Myocyte (in vitro differentiated cells): Measurements from ENCODE around the gene EIF2B5. TPM values are rescaled to one million over a fixed set of nuclear protein-coding genes. Genes with fewer than 3 reads are reported as not detected.

Source experiments
- DNase-seq: peaks from one replicate; pipeline ENCODE4 v3.0.0-alpha.2; 2012; ENCODE audit warnings: low read depth
- total RNA-seq: library from RNA; depleted of rRNA; stranded (reverse); fragments of >200 nt; gene quantifications from 2 replicates; pipeline ENCODE4 v1.2.3, GENCODE V29; 2014

The EIF2B5 gene
- total RNA-seq, 1 donor from 2014 or later: 53.7 TPM

DNA sequence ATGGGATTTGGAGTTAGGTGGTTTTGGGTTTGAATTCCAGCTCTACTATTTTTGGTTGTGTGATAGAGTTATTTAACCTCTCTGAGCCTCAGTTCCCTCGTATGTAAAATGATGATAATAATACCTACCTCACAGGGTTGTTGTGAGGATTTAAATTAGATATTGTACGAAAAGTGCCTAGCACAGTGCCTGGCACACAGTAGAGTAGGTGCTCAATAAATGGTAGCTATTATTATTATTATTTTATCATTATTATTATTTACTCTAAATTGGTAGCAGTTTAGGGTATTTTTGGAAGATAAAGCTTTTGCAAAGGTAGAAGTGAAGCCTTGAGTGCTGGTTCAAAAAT lies 38.2 kb downstream of the EIF2B5 start:
- DNase-seq: no peak

DNA sequence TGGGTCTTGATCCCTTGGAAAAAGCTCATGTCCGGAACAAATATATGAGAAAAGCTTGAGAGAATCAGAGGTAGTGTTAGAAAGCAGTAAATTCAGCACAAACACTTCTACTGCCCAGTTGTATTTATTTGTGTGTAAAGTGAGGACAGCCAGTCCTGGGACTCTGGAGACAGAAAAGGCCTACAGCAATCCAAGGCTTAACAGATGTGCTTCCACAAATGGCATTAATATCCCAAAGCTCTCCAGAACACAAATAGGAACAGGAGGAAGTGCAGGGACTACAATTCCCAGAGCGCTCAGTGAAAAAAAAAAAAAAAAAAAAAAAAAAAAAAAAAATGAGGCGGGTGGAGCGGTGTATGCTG lies 39.1 kb downstream of the EIF2B5 start:
- DNase-seq: no peak

DNA sequence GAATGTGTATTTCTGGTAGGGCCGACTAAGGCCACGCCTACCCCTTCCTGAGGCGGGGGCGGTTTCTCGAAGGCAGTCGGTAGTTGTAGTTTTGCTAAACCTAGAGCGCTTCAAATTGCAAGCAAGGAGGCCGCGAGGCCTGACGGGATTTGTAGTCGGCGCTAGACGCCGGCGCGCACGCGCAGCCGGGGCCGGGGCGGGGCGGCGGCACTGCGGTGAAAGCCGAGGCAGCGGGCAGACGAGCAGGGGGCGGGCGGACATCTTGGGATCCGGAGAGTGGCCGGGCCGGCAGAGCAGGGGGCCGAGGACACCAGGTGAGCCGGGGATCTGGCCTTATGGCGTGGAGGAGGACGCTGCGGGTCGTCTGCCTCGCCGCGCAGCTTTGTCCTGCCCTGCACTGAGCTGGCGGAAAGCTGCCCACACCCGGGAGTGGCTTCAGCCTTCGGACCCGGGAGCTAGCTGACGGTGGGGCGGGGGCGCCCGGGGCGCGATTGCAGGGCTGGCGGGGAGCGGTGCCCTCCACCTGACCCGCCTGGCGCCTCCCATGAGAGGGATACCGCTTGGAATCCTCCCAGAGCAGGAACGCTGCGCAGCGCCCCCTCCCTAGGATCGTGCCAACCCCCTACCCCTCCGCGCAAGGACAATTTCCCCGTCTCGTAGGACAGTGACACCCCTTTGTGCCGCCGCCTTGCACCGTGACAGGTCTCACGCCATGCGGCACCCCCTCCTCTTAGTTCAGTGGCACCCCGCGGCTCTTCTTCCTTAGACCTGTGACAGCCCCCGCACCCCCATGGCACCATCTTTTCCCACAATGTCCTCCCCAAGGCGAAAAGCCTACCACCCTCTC lies 39.7 kb downstream of the EIF2B5 start, which contains the start of gene AP2M1:
Gene AP2M1, plus strand, starts transcription at position 210 of the 847 bp plus-strand sequence. CDS start 2,139 bp downstream, outside the sequence.
- peak; percentile 99 for DNase-seq

DNA sequence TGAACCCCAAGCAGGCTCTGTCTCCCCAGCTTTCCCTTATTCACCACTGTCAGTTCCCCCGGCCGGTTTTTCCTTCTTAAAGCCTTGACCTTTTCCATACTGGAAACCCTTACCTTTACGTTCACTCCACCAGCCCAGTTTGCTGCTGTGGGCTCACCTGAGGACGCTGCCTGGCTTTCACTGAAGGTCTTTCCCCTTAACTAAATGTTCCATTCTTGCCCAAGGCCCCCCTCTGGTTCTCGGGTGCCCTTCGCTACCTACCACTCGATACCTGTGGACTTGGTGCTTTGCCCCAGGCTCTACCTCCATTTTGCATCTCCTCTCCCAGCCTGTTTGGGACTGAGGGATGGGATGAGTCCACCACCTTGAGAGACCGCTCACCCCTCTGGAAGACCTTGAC lies 40.3 kb downstream of the EIF2B5 start:
- DNase-seq: no peak

DNA sequence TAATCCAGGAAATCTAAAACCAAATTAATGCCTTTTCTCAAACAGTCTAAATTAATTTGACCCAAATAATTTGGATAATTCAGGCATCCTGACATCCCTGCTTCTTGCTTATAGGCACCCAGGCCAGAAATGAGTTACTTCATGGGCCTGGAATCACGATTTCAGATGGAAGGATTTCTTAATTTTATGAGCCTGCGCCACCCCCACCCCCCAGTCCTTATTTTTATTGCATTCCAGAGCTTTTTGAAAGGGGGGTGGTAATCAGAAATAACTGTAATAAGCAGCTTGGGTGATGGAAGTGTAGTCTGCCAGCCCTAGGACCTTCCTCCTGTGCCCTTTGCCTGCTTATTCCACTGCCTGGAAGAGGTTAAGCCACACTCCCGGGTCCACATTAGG lies 40.8 kb downstream of the EIF2B5 start:
- no peak for DNase-seq

DNA sequence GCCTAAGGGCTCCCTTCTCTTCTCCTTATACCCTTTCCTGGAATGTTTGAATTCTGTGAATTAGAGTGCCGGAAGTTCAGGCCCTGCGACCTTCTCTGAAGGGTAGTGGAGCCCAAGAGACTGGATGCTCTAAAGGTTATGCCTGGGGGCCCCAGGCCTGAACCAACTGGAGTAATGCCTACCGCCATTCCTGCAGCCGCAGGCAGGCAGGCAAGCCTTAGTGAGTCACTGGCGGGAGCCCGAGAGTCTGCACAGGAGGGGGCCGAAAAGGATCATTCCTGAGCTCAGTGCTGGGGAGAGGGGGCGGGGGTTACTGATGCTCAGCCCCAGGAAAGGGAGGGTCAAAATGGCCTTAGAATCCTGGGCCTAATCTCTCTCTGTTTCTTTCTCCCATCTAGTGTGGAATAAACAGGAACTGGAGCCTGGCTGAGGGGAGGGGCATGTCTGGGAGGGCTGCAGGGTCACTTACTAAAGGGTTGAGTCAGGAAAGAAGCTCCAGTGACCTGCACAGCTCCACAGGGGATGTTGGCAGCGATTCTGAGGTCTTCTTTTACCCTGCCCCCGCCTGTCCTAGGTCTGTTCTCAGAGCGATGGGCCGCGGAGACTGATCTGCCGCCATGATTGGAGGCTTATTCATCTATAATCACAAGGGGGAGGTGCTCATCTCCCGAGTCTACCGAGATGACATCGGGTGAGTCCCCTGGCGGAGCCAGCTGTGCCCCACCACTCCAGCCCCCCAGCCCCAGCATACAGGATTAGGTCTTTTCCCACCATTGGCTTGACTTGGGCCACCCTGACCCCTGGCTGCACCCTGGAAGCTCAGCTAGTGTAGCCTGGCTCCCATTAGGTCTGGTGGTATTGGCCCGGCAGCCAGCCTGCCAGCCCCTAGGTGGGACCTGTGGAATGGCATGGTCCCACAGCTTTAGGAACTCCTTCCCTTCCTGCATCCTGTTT lies 41.5 kb downstream of the EIF2B5 start:
- DNase-seq: peak; percentile 92

DNA sequence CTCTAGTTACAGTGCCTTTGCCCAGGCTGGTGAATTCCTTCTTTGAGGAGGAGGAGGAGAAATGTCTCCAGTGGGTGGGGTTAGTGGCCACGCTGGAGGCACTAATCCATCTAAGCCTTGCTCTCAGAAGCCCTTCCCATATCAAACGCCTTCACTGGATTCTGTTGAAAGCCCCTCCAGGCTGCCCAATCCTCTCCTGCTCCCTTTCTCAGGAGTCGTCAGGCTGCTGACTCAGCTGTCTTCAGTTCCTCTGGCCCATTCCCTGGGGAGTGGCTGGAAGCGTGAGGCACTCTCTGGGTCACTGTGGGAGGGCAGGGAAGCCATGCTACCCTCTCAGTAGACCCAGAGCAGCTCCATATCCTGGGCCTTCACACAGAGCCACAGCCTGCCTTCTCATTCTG lies 42.2 kb downstream of the EIF2B5 start:
- DNase-seq: peak; percentile 55

DNA sequence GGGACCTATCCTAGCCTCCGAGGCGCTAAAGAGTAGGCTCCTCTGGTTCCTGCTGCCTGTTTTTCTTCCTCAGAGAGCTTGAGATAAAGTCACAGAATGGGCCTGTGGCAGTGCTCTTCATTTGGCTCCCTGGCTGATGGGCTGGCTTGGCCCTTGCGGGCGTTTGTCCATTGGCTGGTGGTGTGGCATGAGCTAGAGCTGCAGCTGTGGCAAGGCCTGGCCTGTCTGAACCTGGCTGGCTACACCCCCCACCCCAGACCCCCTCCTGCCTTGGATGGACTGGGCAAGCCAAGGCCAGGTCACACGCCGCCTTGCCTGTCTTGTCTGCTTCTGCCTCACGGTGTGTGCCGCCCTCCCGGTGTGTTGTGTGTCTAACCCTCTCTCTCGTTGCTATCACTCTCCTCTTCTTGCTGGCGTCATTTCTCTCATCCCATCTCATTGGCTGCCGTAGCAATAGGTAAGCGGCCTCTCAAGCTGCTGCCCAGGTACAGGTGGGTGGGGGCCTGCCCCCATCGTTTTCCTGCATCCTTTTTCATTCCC lies 42.7 kb downstream of the EIF2B5 start:
- DNase-seq: no peak

DNA sequence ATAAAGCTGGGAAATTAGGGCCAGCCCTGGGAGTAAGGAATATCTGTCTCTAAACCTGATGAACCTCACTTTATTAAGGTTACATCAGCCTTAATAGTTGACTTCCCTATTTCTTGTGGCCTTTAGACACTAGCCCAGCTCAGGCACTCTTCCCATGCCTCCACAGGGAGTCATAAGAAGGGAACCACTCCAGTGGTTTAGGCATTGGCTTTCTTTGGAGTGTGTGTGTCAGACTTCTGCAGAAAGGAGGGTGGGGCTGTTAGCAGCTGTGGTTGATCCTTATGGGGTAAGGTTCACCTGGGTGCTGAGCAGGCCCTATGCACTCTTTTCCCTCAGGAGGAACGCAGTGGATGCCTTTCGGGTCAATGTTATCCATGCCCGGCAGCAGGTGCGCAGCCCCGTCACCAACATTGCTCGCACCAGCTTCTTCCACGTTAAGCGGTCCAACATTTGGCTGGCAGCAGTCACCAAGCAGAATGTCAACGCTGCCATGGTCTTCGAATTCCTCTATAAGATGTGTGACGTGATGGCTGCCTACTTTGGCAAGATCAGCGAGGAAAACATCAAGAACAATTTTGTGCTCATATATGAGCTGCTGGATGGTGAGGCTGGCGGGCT lies 43.5 kb downstream of the EIF2B5 start:
- peak; percentile 64 for DNase-seq

DNA sequence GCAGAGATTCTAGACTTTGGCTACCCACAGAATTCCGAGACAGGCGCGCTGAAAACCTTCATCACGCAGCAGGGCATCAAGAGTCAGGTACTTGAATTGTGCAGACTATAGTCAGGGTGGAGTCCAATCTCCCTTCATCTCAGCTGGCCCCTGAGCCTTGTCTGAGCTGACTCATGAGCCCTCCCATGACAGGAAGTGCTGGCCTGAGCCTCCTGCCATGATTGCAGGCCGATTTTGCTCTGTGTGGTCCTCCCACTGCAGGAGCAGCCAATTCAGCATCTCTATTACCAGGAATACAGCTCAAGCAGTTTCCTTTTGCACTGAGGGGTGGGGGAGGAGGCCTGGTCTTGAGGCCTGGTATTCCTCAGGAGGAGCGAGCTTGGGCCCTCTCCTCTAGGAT lies 45.0 kb downstream of the EIF2B5 start:
- DNase-seq: no peak

DNA sequence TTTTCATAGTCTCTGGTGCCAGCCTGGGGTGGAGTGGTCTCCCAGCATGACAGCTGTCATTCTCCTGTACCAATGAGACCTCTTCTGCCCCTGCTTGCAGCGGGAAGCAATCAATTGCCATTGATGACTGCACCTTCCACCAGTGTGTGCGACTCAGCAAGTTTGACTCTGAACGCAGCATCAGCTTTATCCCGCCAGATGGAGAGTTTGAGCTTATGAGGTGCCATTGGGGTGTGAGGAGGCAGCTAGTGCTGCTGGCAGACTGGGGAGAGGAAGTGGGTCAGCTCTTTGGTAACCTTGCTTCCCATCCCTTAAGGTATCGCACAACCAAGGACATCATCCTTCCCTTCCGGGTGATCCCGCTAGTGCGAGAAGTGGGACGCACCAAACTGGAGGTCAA lies 46.4 kb downstream of the EIF2B5 start:
- no peak for DNase-seq

DNA sequence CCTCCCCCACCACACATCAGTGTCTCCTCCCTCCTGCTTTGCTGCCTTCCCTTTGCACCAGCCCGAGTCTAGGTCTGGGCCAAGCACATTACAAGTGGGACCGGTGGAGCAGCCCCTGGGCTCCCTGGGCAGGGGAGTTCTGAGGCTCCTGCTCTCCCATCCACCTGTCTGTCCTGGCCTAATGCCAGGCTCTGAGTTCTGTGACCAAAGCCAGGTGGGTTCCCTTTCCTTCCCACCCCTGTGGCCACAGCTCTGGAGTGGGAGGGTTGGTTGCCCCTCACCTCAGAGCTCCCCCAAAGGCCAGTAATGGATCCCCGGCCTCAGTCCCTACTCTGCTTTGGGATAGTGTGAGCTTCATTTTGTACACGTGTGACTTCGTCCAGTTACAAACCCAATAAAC lies 48.5 kb downstream of the EIF2B5 start:
- DNase-seq: no peak

DNA sequence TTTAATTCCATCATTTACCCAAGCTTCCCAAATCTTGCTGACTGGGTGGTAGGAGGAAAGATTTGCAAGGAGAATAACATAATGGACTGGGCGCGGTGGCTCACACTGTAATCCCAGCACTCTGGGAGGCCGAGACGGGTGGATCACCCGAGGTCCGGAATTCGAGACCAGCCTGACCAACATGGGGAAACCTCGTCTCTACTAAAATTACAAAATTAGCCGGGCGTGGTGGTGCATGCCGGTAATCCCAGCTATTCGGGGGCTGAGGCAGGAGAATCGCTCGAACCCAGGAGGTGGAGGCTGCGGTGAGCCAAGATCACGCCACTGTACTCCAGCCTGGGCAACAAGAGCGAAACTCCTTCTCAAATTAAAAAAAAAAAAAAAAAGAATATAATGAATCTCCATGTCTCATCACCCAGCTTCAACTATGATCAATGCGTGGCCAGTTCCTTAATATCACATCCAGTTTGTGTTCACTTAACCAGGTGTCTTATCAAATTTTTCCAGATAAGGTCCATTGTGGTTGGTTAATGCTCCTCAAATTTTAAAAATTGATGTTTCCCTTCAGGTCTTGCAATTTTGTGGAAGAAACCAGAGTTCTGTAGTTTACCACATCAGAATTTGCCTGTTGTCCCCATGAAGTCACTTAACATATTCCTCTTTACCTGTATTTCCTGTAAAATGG lies 49.5 kb downstream of the EIF2B5 start:
- no peak for DNase-seq

DNA sequence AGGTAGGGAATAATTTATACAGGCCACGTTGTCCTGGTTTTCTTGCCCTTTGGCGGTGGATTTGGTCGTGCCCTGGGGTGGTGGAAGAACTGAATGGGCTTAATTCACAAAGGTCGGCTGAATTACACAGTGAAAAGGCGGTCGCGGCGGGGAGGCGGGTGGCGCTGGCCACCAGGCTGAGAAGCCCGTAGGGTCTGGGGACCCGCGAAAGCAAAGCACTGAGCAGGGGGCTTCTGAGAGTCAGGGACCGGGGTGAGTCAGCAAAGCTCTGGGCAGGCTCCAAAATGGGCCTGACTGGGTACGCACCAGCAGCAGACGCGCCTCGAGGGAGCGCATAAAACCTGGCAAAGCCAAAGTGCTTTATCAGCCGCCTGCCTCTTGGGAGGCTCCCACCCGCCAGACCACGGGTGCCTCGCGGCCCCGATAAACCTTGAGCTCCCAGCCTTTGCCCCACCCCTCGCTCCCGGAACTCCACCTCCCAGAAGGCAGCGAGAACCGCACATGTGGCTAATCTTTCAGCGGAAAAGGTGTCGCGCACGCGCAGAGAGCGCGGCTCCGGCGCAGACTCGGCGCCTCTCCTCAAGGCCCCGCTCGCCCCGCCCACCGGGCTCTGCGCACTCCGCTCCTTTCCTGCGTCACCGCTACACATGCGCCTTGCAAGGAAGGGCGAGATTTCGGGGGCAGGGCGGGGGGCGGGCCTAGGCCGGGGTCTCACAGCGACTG lies 50.5 kb downstream of the EIF2B5 start:
- peak; percentile 99 for DNase-seq

DNA sequence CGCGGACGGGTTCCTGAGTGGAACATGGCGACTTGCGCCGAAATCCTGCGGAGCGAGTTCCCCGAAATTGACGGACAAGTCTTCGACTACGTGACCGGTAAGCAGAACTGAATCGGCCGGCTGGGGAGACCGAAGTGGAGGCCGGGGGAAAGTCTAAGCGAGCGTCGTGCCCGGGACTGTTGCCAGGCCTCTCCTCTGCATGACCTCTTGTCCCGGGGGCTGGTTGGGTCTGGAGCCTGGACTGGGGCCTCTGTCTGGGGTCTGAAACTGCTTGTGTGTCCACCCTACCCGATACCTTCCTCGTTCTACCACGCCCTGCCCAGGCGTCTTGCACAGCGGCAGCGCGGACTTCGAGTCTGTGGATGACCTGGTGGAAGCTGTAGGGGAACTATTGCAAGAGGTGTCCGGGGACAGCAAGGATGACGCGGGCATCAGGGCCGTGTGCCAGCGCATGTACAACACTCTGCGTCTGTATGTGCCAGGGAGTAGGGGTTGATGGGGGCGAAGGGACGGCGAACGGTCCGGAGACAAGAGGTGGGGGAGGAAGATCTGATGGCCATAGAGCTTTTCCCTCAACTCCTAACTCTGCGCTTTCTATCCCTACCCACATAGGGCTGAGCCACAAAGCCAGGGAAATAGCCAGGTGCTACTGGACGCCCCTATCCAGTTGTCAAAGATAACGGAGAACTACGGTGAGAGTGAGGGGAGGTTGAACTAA lies 51.2 kb downstream of the EIF2B5 start, which contains the start of gene ABCF3:
Gene ABCF3, plus strand, starts transcription at position 16 of the 718 bp plus-strand sequence. Its CDS starts 9 bp downstream, at position 25.
- DNase-seq: peak; percentile 22

DNA sequence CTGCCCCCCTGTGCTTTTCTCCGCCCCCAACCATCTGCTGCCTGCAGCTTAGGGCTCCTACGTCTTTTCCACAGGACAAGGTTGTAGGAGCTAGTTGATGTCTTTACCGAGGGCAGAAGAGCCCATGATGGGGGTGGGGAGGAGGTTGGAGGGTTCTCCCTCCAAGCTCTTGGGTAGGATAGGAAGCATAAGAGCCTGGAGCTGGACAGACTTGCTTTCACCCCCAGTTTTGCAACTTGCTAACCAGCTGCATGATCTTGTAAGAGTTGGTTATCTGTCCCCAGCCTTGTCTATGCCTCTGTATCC lies 51.7 kb downstream of the EIF2B5 start:
- DNase-seq: no peak

DNA sequence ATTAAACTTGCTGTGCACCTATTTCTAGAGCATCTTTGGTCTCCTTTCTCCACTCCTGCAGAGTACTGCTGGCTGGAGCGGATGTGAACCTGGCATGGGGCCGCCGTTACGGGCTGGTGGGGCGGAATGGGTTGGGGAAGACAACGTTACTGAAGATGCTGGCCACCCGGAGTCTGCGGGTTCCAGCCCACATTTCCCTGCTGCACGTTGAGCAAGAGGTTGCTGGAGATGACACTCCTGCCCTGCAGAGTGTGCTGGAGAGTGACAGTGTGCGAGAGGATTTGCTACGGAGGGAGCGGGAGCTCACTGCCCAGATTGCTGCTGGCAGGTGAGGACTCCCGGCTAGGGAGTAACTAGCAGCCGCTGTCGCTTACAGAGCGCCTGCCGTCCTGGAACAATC lies 52.9 kb downstream of the EIF2B5 start:
- no peak for DNase-seq

DNA sequence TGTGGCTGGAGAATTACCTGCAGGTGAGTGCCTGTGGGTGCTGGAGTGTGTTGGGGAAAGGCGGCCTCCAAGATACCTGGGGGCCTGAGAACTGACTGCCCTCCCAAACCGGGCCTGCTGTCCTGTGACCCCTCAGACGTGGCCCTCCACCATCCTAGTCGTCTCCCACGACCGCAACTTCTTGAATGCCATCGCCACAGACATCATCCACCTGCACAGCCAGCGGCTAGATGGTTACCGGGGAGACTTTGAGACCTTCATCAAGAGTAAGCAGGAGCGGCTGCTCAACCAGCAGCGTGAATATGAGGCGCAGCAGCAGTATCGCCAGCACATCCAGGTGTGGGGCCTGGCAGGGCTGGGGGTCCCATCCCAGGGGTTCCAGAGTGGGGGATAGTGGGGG lies 54.3 kb downstream of the EIF2B5 start:
- no peak for DNase-seq

DNA sequence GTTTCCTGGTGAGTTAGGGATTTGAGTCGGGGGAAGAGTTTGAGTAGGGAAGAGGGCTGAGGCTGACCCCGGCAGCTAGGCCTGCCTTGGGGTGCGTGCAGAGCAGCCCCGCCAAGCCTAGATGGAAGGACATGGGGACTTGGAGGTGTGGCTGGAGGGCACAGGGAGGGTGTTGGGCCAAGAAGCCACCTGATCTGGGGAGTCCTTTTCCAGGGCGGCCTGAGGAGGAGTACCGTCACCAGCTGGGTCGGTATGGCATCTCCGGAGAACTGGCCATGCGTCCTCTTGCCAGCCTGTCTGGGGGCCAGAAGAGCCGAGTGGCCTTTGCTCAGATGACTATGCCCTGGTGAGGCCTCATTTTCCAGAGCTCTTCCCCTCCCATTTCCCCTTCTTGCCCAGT lies 57.7 kb downstream of the EIF2B5 start:
- DNase-seq: no peak
